ENCODE measurements around the gene GAB4.
"Not testable (repeated sequence)": the region's sequence is repeated elsewhere in the genome, so short reads cannot be mapped to it uniquely, and the experiment has no call there.

Gene GAB4

DNA sequence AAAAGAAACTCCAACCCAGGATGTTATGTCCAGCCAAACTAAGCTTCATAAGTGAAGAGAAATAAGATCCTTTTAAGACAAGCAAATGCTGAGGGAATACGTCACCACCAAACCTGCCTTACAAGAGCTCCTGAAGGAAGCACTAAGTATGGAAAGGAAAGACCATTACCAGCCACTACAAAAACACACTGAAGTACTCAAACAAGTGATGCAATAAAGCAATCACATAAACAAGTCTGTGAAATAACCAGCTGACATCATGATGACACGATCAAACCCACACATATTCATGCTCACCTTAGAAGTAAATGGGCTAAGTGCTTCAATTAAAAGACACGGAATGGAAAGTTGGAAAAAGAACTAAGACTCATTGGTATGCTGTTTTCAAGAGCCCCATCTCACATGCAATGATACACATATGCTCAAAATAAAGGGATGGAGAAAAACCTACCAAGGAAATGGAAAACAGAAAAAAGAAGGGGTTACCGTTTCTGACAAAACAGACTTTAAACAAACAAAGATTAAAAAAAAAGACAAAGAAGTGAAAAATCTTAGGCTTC, 82.5 kb downstream of the GAB4 start:
- no peak for DNase-seq (ENCODE audit: low read depth)
- no peak overlapping the region for H3K4me3 ChIP-seq (ENCODE audit: low read depth, low read length)
- TF ChIP-seq, protein P1, sequence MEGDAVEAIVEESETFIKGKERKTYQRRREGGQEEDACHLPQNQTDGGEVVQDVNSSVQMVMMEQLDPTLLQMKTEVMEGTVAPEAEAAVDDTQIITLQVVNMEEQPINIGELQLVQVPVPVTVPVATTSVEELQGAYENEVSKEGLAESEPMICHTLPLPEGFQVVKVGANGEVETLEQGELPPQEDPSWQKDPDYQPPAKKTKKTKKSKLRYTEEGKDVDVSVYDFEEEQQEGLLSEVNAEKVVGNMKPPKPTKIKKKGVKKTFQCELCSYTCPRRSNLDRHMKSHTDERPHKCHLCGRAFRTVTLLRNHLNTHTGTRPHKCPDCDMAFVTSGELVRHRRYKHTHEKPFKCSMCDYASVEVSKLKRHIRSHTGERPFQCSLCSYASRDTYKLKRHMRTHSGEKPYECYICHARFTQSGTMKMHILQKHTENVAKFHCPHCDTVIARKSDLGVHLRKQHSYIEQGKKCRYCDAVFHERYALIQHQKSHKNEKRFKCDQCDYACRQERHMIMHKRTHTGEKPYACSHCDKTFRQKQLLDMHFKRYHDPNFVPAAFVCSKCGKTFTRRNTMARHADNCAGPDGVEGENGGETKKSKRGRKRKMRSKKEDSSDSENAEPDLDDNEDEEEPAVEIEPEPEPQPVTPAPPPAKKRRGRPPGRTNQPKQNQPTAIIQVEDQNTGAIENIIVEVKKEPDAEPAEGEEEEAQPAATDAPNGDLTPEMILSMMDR (IDR thresholded peaks at IDR 0.05; ENCODE audit: low read depth, low read length, missing control alignments) = no peak
- in situ Hi-C loops (cut with HindIII; ENCODE audit: low sequenced_read_pairs) = no loop called here

DNA sequence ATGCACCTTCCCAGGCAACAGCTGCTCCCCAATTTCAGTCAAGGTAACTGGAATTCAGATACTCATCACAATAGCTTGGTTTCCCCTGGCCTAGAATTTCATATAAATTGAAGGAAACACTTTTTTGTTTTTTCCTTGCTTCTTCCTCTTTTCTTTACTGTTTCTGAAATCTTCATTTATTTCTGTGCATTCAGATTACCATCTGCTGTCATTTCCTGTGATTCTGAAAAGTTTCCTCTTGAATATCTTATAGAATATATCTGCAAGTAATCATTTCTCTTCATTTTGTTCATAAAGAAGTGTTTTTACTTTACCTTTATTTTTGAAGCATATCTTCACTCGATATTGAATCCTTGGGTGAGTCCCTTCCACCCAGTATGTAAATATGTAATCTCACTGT, 85.3 kb downstream of the GAB4 start:
- no peak overlapping the region for H3K4me3 ChIP-seq (ENCODE audit: low read depth, low read length)
- no peak for DNase-seq (ENCODE audit: low read depth)
- TF ChIP-seq, protein P1 (IDR thresholded peaks at IDR 0.05; ENCODE audit: low read depth, low read length, missing control alignments) = no peak
- in situ Hi-C loops (cut with HindIII; ENCODE audit: low sequenced_read_pairs) = no loop called here

DNA sequence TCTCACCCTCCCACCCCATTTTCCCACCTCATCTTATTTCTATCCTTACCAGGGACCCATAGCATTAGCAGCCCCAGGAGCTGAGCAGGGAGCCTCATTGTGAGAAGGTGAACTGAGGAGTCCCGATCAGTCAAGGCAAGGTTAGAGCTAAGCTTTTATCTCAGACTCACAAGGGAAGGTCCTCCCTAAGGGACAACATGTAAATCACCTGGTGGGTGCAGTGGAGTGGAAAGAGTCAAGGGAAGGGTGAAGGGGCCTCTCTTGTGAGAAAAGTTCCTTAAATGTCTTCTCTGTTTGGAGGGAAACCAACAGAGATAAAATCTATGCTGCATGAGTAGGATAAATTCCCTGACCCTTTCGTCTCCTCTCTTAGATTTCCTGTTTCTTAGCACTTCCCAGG, 85.9 kb downstream of the GAB4 start:
- no peak overlapping the region for H3K4me3 ChIP-seq (ENCODE audit: low read depth, low read length)
- in situ Hi-C loops (cut with HindIII; ENCODE audit: low sequenced_read_pairs) = no loop called here
- no peak for DNase-seq (ENCODE audit: low read depth)
- TF ChIP-seq, protein P1 (IDR thresholded peaks at IDR 0.05; ENCODE audit: low read depth, low read length, missing control alignments) = no peak

DNA sequence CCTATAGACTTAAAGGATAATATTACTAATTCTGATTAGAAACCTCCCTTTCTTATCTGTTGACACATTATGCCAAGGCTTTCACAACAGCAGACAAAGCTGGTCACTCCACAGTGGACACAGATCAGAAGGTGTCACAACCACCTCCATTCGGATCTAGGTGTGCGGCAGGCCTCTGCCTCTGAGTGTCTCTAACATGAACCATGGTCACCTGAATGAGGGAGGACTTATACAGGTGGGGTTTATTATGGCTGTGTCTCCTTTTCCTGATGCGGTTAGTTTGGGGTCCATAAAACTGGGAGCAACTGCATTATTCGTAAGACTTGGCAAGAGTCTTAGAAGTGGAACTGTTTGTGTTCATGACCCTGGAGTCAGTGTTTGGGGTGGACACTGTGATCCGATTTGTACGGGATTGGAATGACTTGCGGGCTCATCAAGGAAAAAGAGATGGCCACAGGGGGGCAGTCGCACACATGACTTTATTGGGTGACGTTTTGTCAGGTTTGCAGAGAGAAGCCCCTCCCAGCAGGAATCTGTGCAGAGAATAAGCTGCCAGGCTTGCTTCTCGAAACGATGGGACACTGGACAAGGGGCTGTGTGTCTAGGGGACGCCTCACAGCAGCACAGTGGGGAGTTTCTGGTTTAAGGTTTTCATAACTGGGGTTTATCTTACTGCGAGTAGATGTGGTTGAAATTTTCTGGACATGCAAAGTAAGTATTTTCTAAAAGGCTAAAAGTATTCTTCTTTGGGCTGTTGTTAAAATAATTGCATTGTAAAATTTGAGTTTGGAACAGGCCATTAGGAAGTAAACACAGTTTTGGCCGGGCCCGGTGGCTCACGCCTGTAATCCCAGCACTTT, 90.6 kb downstream of the GAB4 start:
- in situ Hi-C loops (cut with HindIII; ENCODE audit: low sequenced_read_pairs) = no loop called here
- H3K4me3 ChIP-seq (ENCODE audit: low read depth, low read length) = no peak overlapping the region
- DNase-seq (ENCODE audit: low read depth) = no peak
- TF ChIP-seq, protein P1 (IDR thresholded peaks at IDR 0.05; ENCODE audit: low read depth, low read length, missing control alignments) = peak; percentile 40

DNA sequence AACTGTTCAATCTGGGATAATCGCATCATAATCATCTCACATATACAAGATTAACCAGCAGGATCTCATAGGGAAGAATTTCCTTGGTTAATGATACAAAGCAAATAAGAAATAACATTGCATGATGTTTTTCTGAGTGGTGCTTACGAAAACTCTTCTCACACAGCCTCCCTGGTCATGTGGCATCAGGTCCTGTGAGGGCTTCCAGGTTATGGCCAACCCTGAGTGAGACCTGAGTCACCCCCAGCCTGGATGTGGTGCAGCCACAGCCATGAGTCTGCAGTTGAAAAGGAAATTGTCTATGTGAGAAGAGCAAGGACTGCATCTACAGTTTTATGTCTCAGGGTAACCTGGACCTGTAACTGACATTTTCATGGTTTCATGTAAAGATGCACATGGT, 92.3 kb downstream of the GAB4 start:
- no peak for DNase-seq (ENCODE audit: low read depth)
- no peak overlapping the region for H3K4me3 ChIP-seq (ENCODE audit: low read depth, low read length)
- TF ChIP-seq, protein P1 (IDR thresholded peaks at IDR 0.05; ENCODE audit: low read depth, low read length, missing control alignments) = no peak
- in situ Hi-C loops (cut with HindIII; ENCODE audit: low sequenced_read_pairs) = no loop called here

DNA sequence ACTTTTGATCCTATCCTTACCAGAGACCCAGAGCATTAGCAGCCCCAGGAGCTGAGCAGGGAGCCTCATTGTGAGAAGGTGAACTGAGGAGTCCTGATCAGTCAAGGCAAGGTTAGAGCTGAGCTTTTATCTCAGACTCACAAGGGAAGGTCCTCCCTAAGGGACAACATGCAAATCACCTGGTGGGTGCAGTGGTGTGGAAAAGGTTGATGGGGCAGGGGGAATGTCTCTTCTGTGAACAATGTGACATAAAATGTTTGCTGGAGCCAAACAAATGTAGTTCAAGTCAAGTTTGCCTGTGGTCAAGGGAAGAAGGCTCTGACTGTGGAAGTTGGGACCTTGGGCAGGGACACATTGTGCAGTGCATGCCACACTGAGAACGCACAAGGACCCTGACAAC, 93.1 kb downstream of the GAB4 start:
- H3K4me3 ChIP-seq (ENCODE audit: low read depth, low read length); DNase-seq (ENCODE audit: low read depth); in situ Hi-C loops (cut with HindIII; ENCODE audit: low sequenced_read_pairs): not testable (repeated sequence)

DNA sequence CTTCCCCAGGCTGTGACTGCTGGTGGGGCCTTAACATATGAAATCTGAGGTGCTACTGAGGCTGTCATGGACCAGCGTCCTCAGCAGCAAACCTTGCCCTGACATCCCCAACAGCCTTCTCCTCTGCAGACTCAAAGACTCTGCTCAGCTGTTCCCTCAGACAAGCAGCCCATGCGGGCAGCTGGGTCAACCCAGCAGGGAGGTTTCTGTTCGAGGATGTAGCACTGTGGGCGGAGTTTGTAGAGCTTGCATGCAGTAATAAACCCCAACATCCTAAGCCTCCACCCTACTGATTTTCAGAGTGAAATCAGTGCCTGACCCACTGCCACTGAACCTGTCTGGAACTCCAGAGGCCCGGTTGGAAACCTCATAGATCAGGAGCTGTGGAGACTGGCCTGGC, 94.0 kb downstream of the GAB4 start:
- no peak for DNase-seq (ENCODE audit: low read depth)
- TF ChIP-seq, protein P1 (IDR thresholded peaks at IDR 0.05; ENCODE audit: low read depth, low read length, missing control alignments) = no peak
- no peak overlapping the region for H3K4me3 ChIP-seq (ENCODE audit: low read depth, low read length)
- in situ Hi-C loops (cut with HindIII; ENCODE audit: low sequenced_read_pairs) = no loop called here

Data from astrocyte of the cerebellum (primary cell).